ENCODE measurements around the gene NSG1.

The NSG1 gene

GRCh38 chr4:4374388-4375098, 12.4 kb upstream of the NSG1 start:
- DNase-seq = no peak

DNA sequence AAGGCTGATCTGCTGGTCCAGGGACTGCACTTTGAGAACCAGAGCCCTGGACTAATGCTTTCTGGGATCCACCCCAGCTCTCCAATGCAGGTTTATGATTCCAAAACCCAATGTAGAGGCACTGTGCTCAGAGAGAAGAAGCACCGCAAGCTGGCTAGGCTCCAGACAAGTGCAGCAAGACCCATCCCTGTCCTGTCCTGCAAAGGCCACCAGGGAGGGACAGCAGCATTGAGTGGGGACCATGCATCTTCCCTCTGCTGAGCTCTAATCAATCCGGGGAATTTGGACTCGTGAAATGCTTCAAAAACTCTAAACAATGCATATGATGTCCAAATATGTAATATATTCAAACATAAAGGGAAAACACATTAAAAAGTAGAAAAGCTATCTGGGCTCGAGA, 10.8 kb upstream of the NSG1 start:
- DNase-seq = no peak

GRCh38 chr4:4377191-4377590, 9.7 kb upstream of the NSG1 start:
- no peak for DNase-seq

DNA sequence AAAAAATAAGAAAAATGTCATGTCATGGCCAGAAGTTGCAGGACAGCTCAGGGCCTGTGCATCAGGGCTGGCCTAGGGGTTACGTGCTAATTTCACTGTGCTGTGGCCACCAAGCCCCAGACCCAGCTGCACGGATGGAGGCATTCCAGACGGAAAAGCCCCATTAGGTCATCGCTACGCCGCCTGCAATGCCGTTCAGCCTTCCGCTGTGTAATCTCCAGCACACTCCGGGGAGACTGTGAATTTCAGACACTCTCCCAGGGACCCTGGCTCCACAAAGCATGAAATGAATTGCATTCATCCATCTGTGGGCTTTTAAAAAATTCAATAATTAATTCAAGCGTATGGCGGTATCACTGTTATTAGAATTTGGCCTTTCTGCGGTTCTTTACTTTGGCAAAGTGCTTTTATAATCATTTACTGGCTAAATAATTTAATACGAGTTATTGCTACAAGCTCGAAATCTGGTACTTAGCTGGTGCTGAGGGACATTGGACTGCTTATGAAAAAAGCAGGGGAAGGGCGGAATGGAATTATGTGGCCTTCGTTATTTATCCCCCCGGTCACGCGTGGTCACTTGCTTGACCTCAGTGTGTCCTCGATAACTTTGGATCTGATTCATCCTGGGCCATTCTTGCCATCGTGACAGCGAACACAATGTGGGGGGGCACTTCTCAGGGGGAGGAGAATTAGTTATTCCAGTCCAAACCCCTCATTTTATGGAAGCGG, 9.0 kb upstream of the NSG1 start:
- DNase-seq = no peak

GRCh38 chr4:4379540-4380087, 7.3 kb upstream of the NSG1 start:
- no peak for DNase-seq

DNA sequence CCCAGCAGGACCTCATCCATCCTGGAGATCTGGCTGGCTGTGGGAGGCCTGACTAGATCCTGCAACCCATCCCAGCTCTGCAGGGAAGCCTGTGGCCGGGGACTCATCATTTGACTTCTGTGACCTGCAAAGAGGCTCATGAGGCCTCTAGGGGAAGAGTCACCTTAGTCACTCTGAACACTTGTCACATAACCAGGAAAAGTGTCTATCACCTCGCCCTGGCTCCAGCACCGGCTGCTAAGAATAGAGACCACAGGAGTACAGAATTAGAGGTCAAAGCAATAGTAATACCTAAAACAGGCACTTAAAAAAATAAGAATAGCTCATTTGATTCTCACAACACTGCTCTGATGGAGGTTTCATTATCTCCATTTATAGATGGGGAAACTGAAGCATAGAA, 3.8 kb upstream of the NSG1 start:
- no peak for DNase-seq

GRCh38 chr4:4384837-4385236, 2.1 kb upstream of the NSG1 start:
- peak; percentile 12 for DNase-seq

- no peak for DNase-seq
Observed at GRCh38 chr4:4385729-4386295, 1.1 kb upstream of the NSG1 start.

DNA sequence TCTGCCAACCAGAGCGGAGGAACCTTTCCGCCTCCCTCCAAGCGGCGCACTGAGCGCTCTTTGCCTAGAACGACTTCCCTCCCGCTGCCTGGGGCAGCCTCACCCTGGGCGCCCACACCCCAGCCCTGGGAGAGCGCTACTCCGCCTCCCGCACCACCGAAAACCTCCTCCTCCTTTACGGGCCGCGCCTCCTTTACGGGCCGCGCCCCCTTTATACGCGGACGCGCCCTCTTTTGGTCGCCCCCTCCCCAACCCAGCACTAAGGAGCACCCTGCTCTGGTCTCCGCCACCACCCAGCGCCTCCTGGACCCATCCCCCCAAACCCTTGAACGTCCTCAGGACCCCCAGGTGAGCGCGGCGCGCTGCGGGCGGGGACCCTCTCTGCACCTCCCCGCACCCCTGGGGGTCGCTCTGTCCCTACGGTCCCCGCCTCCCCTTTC, 586 bp upstream of the NSG1 start:
- DNase-seq = peak; percentile 19

DNA sequence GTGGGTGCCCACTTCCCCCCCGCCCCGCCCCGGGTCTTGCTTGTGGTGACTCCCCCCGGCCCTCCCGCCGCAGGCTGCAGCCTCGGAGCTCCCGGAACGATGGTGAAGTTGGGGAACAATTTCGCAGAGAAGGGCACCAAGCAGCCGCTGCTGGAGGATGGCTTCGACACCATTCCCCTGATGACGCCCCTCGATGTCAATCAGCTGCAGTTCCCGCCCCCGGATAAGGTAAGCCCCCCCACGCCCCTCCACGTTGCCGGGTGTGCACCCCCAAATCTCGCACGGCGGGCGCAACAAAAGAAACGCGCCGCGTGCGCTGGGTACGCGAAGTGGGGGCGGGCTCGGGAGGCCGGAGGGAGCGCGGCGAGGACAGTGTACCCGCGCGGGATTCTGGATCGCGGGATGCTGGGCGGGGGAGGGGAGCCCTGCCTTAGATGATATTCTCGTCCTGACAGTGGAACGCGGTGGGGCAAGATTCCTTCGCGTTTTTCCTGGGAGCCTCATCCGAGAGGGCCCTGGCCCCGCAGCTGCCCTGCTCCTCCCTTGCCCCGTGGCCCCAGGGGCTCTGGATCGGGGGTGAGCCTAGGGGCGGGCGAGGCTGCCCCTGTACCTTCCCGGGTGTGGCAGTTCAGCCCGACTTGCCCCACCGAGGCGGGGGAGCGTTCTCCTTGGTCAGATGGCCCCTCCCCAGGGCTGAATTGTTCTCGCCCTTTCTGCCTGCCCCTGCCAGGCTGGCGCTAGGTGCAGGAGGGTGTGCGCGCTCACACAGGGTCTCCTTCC, 819 bp downstream of the NSG1 start:
- DNase-seq = peak; percentile 13

GRCh38 chr4:4388311-4388790, 1.4 kb downstream of the NSG1 start:
- no peak for DNase-seq

- DNase-seq = no peak
Observed at GRCh38 chr4:4388836-4389575, 2.1 kb downstream of the NSG1 start.

DNA sequence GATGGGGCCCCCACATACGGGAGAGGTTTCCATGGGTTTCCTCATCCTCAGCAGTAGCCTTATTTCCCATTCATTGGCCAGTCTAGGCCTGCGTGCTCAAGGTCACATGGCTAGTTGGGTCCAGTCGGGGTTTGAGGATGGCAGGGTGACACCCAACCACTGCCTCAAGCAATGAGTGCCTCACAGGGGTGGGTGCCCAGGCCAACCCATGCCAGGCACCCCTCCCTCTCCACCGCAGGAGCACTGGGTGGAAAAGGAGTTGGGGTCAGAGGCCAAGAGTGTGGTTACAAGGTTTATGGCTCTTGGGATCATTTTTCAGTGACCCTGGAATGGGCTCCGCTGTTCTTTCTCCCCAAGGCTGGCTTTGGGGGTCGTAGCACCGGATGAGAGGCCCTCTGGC, 3.1 kb downstream of the NSG1 start:
- no peak for DNase-seq

GRCh38 chr4:4390515-4391240, 3.8 kb downstream of the NSG1 start:
- no peak for DNase-seq

DNA sequence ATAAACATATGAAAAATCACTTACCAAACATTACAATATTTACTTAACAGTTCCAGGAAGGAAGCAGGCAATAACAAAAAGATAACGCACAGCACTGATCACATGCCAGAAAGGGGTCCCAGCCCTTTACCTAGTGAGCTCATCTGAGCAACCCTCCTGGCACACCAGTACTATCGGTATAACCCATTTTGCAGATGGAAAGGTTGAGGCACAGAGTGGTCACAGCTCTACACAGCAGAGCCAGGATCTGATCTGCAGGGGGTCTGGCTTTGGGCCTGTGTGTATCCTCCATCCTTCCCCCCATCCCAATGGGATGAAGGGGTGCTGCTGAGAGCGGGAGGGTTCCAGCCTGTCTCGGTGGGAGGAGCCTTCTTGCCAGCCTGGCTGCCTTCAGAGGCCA, 5.0 kb downstream of the NSG1 start:
- DNase-seq = no peak

DNA sequence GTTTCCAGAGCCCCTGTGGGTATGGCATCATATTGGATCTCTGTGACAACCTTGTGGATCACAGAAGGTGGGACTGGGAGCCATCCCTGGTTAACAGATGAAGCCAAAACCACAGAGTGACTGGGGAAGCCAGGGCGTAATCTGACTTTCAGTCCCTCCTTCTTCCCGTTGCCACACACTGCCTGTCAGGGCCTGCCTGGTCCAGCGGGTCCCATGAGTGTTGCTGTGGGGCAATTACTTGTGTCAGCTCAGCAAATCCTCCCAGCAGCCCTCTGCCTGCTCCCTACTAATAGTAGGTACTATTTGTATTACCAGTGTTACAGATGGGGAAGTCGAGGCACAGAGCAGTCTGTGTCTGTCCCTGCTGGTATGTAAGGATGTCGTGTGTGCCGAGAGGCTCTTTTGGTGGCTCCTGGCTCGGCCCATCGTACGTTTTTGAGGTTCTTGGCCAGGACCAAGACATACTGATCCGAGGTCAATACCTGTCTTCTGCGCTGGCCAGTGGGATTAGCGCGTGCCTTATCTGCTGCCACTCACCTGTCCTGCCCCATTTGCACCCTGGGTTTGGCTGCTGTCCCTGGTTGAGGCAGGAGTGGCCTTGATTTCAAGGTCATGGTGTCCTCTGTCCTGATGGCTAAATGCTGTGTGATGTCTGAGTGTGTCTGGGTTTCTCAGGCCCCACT, 5.7 kb downstream of the NSG1 start:
- DNase-seq = no peak

DNA sequence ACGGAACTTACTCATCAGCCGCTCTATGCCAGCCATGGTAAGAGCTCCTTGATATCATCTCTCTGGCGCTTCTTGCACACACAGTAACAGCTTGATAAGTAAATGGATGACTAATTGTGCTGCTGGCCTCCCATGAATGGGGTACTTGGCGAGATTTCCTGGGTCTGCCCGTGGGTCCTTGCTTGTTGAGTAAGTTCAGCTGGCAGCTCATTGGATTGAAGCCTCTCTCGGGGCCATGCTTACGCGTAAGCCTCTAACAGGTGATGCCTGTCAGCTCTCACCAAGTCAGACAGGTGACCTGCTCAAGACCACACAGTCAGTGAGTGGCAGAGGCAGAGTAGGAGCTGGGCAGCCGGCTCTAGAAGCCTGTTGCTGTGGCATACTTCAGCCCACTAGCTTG, 7.7 kb downstream of the NSG1 start:
- no peak for DNase-seq

- DNase-seq = no peak
Observed at GRCh38 chr4:4395371-4395770, 8.5 kb downstream of the NSG1 start.

DNA sequence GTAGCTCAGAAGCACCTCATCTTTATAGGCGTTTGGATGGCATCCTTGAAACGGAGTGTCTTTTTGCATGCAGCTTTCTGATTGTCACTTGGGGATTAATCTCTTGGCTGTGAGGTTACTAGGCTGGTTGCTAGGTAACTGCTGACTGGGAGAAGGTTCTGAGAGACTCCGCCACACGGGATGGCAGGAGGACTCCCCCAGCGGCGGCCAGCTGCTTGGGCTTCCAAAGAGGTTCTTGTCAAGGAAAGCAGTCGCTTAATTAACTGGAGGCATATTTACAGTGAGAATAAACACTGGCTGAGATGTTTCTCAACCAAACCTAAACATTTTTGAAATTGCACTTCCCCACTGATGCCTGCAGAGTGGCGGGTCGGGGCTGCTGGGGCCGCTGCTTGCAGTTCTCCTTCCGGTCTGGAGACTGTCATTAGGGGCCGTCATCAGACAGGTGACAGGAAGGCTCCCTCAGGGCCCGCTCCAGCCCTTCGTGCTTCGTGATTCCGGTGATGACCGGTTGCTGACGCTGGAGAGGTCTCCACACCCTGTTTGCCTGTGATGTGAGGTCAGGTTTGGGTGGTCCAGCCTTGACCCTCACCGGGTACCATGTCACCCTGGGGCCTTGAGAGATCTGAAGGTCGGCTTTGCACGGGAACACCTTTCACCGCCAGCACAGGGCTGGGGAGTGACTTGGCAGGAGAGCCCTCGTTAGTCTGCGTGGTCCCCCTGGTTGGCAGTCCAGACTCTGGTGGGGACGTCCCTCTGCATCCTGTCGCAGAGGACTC, 9.1 kb downstream of the NSG1 start:
- no peak for DNase-seq
